Stimulated activated CD8-positive, alpha-beta memory T cell treated with anti-CD3 and anti-CD28 coated beads, Interleukin-7, amount 100 ng/mL, for 48 hours (primary cell): ENCODE results near the gene NEURL1.

Experiments used
- DNase-seq, 2 donors: peaks; one replicate each; pipeline ENCODE4 v3.0.0-alpha.2; 2020; ENCODE audit warnings: low read depth in 1 of 2; ENCODE audit errors: extremely low read depth in 1 of 2

NEURL1 gene

GRCh38 chr10:103562383-103562782 is 68.9 kb downstream of the NEURL1 start:
- no peak for DNase-seq

GRCh38 chr10:103563231-103564115 is 70.0 kb downstream of the NEURL1 start:
- no peak for DNase-seq

- no peak for DNase-seq
Measured at GRCh38 chr10:103564116-103564501, 70.6 kb downstream of the NEURL1 start.

GRCh38 chr10:103564776-103565520 is 71.4 kb downstream of the NEURL1 start:
- peak in 1 of 2 donors; percentile 36 for DNase-seq

GRCh38 chr10:103566536-103566935 is 73.0 kb downstream of the NEURL1 start:
- no peak for DNase-seq

GRCh38 chr10:103568505-103568904 is 75.0 kb downstream of the NEURL1 start:
- DNase-seq: no peak

- no peak for DNase-seq
Measured at GRCh38 chr10:103569896-103570295, 76.4 kb downstream of the NEURL1 start.

- DNase-seq: no peak
Measured at GRCh38 chr10:103570844-103571655, 77.5 kb downstream of the NEURL1 start.

- DNase-seq: no peak
Measured at GRCh38 chr10:103571656-103571975, 78.1 kb downstream of the NEURL1 start.

GRCh38 chr10:103572347-103573204 is 79.1 kb downstream of the NEURL1 start:
- DNase-seq: no peak

- DNase-seq: no peak
Measured at GRCh38 chr10:103573205-103573487, 79.6 kb downstream of the NEURL1 start.

GRCh38 chr10:103574097-103575061 is 80.9 kb downstream of the NEURL1 start:
- DNase-seq: no peak

GRCh38 chr10:103575416-103576075 is 82.0 kb downstream of the NEURL1 start:
- DNase-seq: no peak

GRCh38 chr10:103576076-103576471 is 82.6 kb downstream of the NEURL1 start:
- DNase-seq: no peak

GRCh38 chr10:103576862-103577261 is 83.4 kb downstream of the NEURL1 start:
- DNase-seq: no peak

- no peak for DNase-seq
Measured at GRCh38 chr10:103578782-103579382, 85.4 kb downstream of the NEURL1 start.

GRCh38 chr10:103580011-103580410 is 86.5 kb downstream of the NEURL1 start:
- no peak for DNase-seq

- no peak for DNase-seq
Measured at GRCh38 chr10:103580430-103580829, 86.9 kb downstream of the NEURL1 start.

- DNase-seq: no peak
Measured at GRCh38 chr10:103581499-103581898, 88.0 kb downstream of the NEURL1 start.
